Stimulated activated CD4-positive, alpha-beta T cell treated with anti-CD3 and anti-CD28 coated beads, Interleukin-1b, Interleukin-23, amount 100 ng/mL, for 1 hour (primary cell): ENCODE measurements around the gene COMMD7.

Experiments
- DNase-seq, 2 donors: peaks; one replicate each; pipeline ENCODE4 v3.0.0-alpha.2; 2020; ENCODE audit warnings: low read depth in 2 of 2

The COMMD7 gene

DNA sequence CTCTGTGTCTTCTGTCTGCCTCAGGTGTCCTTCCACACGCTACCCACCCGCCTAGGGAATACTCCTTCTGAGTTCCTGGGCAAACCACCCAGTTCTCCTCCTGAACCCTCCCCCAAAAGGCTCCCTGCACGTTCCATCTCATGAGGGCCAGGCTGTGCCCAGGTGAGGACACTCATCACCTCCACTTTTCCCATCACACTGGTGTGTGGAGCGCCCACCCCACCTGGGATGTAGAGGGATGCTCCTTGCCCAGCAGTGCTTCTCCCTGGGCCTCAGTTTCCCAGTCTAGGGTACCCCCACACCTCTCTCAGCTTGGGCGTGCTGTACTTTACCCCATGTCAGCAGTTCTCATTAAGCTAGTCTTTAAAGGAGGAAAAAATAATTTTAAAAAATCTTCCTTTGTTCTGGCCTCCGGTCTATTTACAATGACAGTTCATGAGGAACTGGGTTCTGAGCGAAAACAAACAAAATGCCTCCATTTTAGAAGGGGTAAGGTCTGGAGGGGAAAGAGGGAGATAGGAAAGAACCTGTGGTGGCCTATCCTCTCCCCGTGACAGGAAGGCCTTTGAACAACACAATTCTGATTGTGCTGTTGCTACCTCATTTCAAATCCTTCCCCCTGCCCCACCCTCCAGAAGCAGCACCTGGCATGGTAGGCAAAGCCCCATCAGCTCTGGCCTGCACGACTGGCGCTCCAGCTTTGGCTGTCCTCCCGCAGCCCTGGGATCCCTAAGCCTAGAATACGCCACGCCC lies 67.9 kb downstream of the COMMD7 start:
- DNase-seq = no peak

DNA sequence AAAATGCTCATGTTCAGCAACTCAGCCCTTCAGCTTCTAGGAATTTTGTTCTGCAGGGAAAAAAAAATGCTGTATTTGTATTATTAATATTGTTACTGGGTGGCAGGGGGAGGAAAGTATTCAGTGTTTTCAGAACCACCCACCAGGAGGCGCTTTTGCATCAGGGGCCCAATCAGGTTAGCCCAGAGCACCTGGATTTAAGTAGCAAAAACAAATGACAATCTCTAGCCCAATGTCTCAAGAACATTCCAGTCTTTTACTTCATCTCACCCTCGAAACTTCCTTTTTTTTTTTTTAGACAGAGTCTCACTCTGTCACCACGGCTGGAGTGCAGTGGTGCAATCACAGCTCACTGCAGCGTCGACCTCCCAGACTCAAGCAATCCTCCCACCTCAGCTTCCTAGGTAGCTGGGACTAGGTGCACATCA lies 68.9 kb downstream of the COMMD7 start:
- peak; percentile 41 to 48 for DNase-seq

DNA sequence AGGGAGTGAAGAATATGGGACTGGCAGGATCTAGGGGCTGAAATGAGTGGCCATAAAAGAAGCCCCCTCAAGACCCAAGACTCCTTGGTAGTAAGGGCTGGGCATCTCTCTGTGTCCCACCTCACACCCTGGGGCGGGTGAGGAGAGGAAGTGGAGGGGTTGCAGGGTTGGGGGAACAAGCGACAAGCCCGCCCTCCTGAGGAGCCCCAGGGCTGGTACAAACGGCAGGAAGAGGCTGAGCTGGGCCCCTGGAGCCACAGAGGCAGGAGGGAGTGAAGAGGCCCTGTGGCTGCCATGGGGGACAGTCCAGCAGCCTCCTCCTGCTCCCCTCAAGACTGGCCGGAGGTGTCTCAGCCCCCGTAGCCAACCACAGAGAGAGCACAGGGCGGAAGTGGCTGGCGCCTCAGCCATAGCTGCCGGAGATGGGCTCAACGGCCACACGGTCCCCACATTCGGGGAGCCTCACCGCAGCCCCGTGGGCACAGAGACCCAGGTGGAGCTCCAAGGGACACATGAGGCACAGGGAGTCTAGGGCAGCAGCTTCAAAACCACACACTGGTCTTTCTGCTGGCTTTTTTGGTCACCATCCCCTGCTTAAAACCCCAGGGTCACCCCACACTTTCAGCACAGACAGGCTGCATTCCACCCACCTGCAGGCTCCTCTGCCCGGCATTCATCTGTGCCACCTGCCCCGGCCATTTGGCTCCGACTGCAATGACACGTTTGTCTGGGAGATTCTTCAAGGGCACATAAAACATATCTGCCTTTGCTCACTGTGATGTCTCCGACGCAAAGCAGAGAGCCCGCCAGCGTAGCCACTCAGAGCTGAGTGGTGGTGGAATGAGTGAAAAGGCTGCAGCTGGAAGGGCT lies 70.0 kb downstream of the COMMD7 start:
- DNase-seq = no peak

DNA sequence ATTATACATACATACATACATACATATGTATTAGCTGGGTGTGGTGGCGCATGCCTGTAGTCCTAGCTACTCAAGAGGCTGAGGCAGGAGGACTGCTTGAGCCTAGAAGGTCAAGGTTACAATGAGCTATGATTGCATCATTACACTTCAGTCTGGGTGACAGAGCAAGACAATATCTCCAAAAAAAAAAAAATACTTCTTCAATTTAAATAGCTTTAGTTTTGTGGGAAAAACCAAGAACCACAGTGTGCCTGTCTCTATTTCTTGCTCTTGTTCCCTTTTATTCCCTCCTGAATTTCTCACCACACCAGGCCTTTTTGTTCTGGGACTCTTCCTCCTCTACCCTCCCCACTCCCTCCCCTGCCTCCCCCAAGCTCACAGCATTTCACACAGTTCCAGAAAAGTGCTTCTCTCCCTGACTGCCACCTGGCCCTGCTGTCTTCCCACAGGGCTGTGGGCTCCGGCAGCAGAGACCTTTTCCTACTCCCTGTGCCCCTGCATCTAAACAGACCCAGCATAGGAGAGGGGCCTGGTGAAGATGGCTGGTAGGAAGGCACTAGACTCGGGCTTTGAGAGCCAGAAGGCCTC lies 70.8 kb downstream of the COMMD7 start:
- DNase-seq = no peak

DNA sequence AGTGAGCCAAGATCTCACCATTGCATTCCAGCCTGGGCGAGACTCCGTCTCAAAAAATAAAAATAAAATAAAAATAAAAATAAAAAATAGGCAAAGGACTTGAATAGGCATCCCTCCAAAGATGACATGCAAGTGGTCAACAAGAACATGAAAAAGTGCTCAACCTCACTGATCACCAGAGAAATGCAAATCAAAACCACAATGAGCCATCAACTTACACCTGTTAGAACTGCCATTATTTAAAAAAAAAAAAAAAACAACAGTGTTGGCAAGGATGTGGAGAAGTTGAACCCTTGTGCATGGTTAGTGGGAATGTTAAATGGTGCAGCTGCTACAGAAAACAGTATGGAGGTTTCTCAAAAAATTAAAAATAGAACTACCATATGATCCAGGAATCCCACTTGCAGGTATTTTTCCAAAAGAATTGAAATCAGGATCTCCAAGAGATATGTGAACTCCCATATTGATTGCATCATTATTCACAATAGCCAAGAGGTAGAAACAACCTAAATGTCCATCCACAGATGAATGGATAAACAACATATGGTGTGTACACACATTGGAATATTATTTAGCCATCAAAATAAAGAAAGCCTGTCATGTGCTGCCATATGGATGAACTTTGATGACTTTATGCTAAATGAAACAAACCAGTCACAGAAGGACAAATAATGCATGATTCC lies 72.4 kb downstream of the COMMD7 start:
- DNase-seq = no peak

DNA sequence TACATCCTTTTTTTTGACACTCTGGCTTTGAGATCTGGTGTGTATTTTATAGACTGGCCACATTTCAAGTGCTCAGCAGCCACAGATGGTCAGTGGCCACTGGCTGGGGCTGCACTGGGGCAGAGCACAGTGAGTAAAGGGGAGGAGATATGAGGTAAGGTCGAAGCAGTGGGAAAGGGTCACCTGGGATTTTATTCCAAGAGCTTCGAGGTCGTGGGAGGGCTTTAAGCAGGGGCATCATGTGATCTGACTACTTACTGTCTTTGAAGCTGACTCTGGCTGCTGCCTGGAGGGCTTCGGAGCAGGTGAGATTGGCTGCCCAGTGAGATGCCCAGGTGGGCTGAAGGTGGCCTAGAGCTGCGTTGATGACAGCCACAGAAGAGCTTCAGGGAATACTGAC lies 76.2 kb downstream of the COMMD7 start:
- DNase-seq = no peak

DNA sequence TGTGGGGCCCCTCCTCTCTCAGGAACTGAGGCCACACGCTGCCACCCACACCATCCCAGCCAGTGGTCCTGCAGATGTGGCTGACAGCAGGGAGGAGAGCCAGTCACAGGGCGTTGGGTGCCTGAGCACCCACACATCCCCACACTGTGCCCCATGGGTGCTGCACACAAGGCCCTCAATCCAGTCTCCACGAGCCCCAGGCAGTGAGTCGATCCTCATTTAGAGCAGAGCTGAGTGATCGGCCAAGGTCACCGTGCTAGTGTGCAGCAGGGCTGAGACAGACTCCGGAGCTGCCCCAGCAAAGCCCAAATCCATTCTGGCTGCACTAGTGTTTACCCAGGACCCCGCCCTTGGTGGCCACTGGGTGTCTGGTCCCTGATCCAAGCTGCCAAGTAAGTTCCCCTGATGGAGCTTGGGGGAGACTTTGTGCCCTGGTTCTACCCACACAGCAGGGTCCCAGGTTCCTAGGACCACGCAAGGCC lies 78.5 kb downstream of the COMMD7 start:
- DNase-seq = no peak

DNA sequence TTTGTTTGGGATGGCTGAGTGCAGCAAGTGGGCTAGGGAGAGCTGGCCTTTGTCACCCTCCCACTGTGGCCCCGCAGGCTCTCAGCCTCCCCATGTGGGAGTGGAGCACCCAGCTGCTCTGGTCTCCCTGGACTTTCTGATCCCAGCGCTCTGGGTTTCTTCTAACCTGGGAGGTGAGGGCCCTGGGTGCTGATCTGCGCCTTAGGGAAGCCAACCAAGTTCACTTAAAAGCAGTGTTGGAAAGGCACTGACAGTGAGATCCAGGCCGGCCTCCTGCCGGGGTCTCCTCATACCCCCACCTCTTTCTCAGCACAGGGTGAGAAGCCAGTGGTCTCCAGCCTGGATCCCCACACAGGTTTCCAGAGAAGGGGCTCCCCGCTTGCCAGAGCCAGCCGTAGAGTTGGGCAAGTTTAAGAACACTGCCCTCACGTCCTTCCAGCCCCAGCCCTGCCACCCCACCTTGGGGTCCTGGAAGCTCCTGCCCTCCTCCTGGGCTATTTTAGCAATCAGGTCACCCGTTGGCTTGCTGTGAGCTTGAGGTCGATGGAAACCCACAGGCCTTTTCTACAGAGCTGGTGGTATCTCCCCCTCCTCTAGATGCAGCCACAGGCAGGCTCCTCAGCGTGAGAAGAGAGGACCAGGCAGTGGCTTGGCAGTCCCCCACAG lies 79.1 kb downstream of the COMMD7 start:
- DNase-seq = no peak

DNA sequence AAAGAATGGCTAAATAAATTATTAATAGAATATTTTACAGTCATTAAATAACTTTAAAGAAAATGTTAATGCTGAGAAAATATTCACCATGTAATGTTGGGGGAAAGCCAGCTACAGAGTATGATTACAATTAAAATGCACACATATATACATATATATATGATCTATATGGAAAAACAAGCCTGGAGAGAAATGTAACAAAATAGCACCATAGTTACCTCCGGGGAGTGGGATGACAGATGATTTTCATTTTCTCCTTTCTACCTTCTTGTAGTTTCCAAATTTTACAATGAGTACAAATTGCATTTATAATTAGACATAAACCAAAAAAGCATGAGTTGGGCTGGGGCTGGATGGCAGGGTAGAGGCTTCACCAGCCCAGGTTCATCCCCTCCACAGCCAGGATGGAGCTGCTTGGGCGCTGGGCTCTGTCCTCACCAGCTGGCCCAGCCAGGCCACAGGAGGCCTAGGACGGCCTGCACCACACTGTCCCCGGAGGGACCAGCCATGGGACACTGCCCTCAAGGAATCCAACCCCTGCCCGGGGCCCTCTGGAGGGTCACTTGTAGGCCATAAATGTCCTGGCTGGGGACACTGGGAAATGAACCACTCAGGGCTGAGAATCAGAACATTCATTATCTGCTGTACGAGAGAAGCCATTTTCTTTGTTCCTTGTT lies 79.8 kb downstream of the COMMD7 start:
- no peak for DNase-seq

DNA sequence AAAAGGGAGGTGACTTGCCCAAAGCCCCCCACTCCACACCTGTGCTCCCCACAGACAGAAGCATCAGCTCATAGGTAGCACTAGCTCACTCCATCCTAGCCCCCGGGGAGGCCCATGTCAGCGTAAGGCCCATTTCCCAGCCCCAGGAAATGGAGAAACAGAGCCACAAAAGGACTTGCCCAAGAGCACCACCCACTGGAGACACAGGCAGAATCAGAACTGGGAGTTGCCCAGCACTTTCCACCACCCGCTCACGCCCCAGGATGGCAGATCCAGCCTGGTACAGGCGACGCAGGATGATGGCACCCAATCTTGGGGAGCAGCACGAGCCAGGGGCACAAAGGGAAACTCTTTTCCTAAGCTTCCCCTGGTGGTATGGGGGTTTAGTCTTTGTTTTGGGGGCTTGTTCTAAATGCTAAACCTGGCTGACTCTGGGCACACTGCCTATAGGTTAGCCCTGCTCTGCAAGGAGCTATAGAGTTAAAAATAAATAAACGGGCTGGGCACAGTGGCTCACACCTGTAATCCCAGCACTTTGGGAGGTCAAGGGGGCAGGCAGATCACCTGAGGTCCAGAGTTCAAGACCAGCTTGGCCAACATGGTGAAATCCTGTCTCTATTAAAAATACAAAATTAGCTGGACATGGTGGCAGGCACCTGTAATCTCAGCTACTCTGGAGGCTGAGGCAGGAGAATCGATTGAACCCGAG lies 81.3 kb downstream of the COMMD7 start:
- DNase-seq = no peak

DNA sequence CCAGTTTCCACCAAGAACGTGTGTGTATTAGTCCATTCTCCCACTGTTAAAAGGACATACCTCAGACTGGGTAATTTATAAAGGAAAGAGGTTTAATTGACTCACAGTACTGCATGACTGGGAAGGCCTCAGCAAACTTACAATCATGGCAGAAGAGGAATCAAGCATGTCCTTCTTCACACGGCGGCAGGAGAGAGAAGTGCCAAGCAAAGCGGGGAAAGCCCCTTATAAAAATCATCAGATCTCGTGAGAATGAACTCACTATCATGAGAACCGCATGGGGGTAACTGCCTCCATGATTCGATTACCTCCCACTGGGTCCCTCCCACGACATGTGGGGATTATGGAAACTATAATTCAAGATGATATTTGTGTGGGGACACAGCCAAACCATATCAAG lies 82.6 kb downstream of the COMMD7 start:
- DNase-seq = no peak

DNA sequence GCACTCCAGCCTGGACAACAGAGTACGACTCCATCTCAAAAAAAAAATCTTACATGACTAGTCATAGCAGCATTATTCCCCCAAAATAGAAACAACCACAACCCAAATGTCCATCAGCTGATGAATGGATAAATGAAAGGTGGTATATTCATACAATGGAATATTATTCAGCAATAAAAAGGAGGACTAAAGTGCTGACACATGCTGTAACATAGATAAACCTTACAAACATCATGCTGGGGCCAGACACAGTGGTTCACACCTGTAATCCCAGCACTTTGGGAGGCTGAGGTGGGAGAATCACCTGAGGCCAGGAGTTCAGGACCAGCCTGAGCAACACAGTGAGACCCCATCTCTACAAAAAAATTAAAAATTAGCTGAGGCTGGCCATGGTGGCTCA lies 86.4 kb downstream of the COMMD7 start:
- DNase-seq = no peak

DNA sequence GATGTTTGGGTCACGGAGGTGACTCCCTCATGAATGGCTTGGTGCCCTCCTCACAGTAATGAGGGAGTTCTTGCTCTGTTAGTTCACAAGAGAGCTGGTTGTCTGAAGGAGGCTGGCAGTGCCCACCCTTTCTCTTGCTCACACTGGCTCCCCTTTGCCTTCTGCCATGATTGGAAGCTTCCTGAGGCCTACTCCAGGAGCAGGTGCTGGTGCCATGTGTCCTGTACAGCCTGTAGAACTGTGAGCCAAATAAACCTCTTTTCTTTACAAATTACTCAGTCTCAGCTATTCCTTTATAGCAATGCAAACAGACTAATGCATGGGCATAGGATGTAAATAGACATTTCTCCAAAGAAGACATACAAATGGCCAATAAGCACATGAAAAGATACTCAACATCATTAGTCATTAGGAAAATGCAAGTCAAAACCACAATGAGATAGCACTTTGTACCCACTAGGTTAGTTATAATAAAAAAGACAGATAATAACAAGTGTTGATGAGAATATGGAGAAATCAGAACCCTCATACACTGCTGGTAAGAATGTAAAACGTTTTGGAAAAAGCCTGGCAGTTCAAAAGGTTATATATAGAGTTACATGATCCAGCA lies 87.3 kb downstream of the COMMD7 start:
- DNase-seq = no peak

DNA sequence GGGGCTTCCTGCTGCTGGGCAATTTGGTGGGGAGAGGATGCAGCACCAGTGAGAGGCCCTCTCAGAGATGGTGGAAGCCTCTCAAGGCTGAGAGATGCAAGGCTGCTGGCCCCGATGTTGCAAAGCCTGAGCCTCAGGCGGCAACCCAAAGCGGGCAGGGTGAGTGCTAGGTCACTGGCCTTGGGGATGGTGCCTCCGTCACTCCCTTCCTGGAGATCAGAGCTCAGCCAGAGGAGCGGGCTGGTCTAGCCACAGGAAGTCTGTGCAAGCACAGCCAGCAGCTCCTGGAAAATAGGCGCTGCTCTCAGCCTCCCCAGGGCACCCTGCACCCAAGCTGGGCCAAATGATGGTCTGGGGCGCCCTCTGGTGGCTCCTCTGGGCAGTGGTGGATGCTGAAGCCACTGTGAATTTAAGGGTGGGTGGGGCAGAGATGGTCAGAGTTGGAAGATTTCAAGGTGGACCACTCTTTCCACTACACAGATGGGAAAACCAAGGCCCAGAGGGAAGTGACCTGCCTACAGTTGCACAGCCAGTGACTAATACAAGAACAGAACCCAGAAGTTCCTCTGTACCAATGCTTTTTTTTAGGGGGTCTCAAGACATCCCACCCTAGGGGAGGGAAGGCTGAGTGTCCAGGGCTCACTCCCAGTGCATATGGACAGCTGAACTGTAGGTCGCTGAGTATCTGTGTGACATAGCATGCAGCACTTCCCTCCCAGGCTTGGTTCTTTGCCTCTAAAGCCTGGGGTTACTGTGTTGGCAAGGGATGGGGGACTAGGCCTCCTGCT lies 90.3 kb downstream of the COMMD7 start:
- peak; percentile 79 to 85 for DNase-seq
